CD14-positive monocyte (primary cell): ENCODE data around the gene TMCC3. TPM values are rescaled to one million over a fixed set of nuclear protein-coding genes. Genes with fewer than 3 reads are reported as not detected.

Source experiments
- DNase-seq, 3 donors: peaks; one replicate each; pipeline ENCODE4 v3.0.0-alpha.2; 2011 to 2022
- H2AFZ ChIP-seq: 2 replicates; pipeline ENCODE4 v1.6.0; 2012; ENCODE audit warnings: mild to moderate bottlenecking, low read depth, low read length, inconsistent platforms; ENCODE audit not compliant: insufficient read depth, poor library complexity, severe bottlenecking
- H3K27ac ChIP-seq, 2 donors: 1 replicate in 1 of 2; 2 replicates in 1 of 2; pipeline ENCODE4 v1.5.1; 2012 to 2013; ENCODE audit warnings: low read length in 2 of 2, control low read depth in 1 of 2, inconsistent platforms in 1 of 2, low read depth in 1 of 2, mild to moderate bottlenecking in 1 of 2
- H3K27me3 ChIP-seq, 2 donors: one replicate each; pipeline versions ENCODE4 v1.6.0 to v1.6.1; 2011 to 2013; ENCODE audit warnings: low read length in 2 of 2; ENCODE audit not compliant: control insufficient read depth in 2 of 2, insufficient read depth in 2 of 2
- H3K36me3 ChIP-seq, 2 donors: replicated peaks in 1 of 2; 1 replicate in 1 of 2; 2 replicates in 1 of 2; pipeline versions ENCODE4 v1.5.1 to v1.6.1; 2012 to 2013; ENCODE audit warnings: low read length in 2 of 2, control low read depth in 1 of 2, inconsistent platforms in 1 of 2, mild to moderate bottlenecking in 1 of 2; ENCODE audit not compliant: insufficient read depth in 2 of 2, control insufficient read depth in 1 of 2
- H3K4me1 ChIP-seq, 2 donors: 1 replicate in 1 of 2; 2 replicates in 1 of 2; pipeline versions ENCODE4 v1.5.1 to v1.6.1; 2012 to 2013; ENCODE audit warnings: low read length in 2 of 2, control low read depth in 1 of 2, inconsistent platforms in 1 of 2, mild to moderate bottlenecking in 1 of 2, moderate library complexity in 1 of 2; ENCODE audit not compliant: insufficient read depth in 2 of 2, control insufficient read depth in 1 of 2
- H3K4me2 ChIP-seq: replicated peaks from 2 replicates; pipeline ENCODE3; 2012; ENCODE audit warnings: low read length, moderate library complexity, mild to moderate bottlenecking; ENCODE audit not compliant: poor library complexity, severe bottlenecking; ENCODE audit errors: extremely low read depth
- H3K4me3 ChIP-seq, 3 experiments: fragments of 200-600 bp in 1 of 3; sonication (generic) in 1 of 3; replicated peaks in 1 of 3; 1 replicate in 2 of 3; 2 replicates in 1 of 3; pipeline ENCODE4 v1.5.1; 2011 to 2013; ENCODE audit warnings: low read length in 3 of 3, mild to moderate bottlenecking in 3 of 3, control low read depth in 2 of 3, low read depth in 2 of 3, inconsistent platforms in 1 of 3, moderate library complexity in 1 of 3
- H3K79me2 ChIP-seq: 2 replicates; pipeline ENCODE4 v1.6.0; 2012; ENCODE audit warnings: mild to moderate bottlenecking, control low read depth, inconsistent platforms, low read length, moderate library complexity; ENCODE audit not compliant: insufficient read depth
- H3K9ac ChIP-seq: 2 replicates; pipeline ENCODE4 v1.6.0; 2017; ENCODE audit warnings: low read length, mild to moderate bottlenecking; ENCODE audit not compliant: insufficient read depth, poor library complexity, severe bottlenecking
- H3K9me3 ChIP-seq, 2 donors: replicated peaks in 1 of 2; 1 replicate in 1 of 2; 2 replicates in 1 of 2; pipeline versions ENCODE4 v1.5.1 to v1.6.1; 2012 to 2013; ENCODE audit warnings: low read length in 2 of 2, control low read depth in 1 of 2; ENCODE audit not compliant: control insufficient read depth in 1 of 2, insufficient read depth in 1 of 2
- H4K20me1 ChIP-seq: 2 replicates; pipeline ENCODE4 v1.6.0; 2012; ENCODE audit warnings: mild to moderate bottlenecking, low read length, control low read depth, moderate library complexity; ENCODE audit not compliant: insufficient read depth
- H3K27ac Mint-ChIP-seq, 7 donors: one replicate each; pipeline ENCODE4 v1.8.0; 2020; ENCODE audit warnings: mild to moderate bottlenecking in 7 of 7, mixed read lengths in 7 of 7, moderate library complexity in 6 of 7, inconsistent platforms in 2 of 7
- H3K27me3 Mint-ChIP-seq, 3 donors: one replicate each; pipeline ENCODE4 v1.8.0; 2021 to 2022; ENCODE audit warnings: low read depth in 3 of 3, mild to moderate bottlenecking in 3 of 3, mixed read lengths in 3 of 3, moderate library complexity in 3 of 3, inconsistent platforms in 1 of 3
- H3K36me3 Mint-ChIP-seq, 2 donors: one replicate each; pipeline ENCODE4 v1.8.0; 2020; ENCODE audit warnings: mixed read lengths in 2 of 2, inconsistent platforms in 1 of 2, mild to moderate bottlenecking in 1 of 2
- H3K4me1 Mint-ChIP-seq: one replicate; pipeline ENCODE4 v1.8.0; 2020; ENCODE audit warnings: mild to moderate bottlenecking, mixed read lengths
- H3K4me3 Mint-ChIP-seq, 2 donors: one replicate each; pipeline ENCODE4 v1.8.0; 2020; ENCODE audit warnings: mild to moderate bottlenecking in 2 of 2, mixed read lengths in 2 of 2, moderate library complexity in 1 of 2
- H3K9me3 Mint-ChIP-seq, 7 donors: one replicate each; pipeline ENCODE4 v1.8.0; 2020 to 2022; ENCODE audit warnings: mixed read lengths in 7 of 7, mild to moderate bottlenecking in 6 of 7, moderate library complexity in 6 of 7, inconsistent platforms in 2 of 7
- WGBS: methylation state at CpG from one replicate; pipeline ENCODE4 v1.1.5; 2013; ENCODE audit warnings: missing lambda C conversion rate; ENCODE audit not compliant: insufficient coverage; 5-methylcytosine and 5-hydroxymethylcytosine counted together
- intact Hi-C, 2 donors: fragments of 100-400 bp; cut with micrococcal nuclease; formaldehyde crosslinking; loops; one replicate each; pipeline versions ENCODE4 v1.15.0 to v1.15.1; 2023
- polyA plus RNA-seq, 3 donors: library from polyadenylated mRNA; depleted of rRNA in 1 of 3; unstranded in 2 of 3; stranded (reverse) in 1 of 3; fragments of 300-500 nt in 2 of 3; fragments of >200 nt in 1 of 3; fragmentation: Illumina TruSeq in 2 of 3; gene quantifications; 1 replicate in 2 of 3; 2 replicates in 1 of 3; pipeline ENCODE4 v1.2.3, GENCODE V29; 2012 to 2021
- TF ChIP-seq, protein P1 (sequence below): fragments of 200-600 bp; IDR thresholded peaks from one replicate; pipeline ENCODE4 v1.8.0; 2022; ENCODE audit warnings: antibody characterized with exemption, mild to moderate bottlenecking

TMCC3 gene
- polyA plus RNA-seq, 3 donors: 3.4 to 14.7 (median 7.1) TPM

DNA sequence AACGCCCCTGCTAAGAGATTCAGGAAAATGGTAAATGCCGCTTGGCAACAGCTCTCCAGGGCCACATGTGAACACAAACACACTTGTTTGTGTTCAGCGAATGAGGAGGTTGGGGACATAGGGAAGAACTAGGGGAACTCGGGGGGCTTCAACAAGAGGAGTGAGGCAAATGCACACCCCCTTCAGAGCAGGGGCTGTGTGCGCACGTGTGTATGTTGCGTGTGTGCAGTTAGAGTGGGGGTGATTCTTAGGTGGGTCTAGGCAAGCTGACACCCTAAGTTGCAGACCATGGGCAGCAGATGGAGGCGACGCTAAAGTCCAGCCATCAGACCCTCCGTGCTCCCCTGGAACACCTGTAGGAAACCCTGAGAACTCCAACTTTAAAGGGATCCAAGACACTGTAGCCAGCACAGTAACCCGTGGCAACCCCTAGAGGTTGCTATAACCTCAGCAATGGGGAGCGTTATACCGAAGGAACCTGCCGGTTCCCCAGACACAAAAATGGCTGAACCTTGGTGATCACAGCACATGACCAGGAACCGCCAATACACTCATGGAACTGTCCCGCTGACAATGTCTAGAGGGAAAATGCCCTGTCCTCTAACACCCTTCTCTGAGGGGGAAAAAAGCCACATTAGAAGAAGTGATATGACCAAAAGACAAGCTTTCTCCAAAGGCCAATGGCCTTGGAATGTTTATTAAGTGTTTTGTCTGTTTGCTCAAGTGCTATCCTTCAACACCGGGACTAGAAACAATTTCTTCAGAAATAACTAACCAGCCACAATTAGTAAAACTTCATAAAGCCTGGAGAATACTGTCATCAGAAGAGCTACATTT, 104.2 kb downstream of the TMCC3 start:
- Mint-ChIP-seq H3K27me3 (peaks cover 1 to 2% (median 1%) of the 10 kb centered on the region in 3 donors), H3K36me3 (no peaks in the 10 kb centered on the region), H3K4me1 (peaks cover 17% of the 10 kb centered on the region), H3K27ac (peak overlapping the region in 1 of 7 donors; percentile 33), H3K4me3 (no peak overlapping the region), H3K9me3 (peaks cover 16 to 25% (median 20%) of the 10 kb centered on the region in 7 donors)
- Histone ChIP-seq H3K27ac (no peak overlapping the region), H3K9ac (no peak overlapping the region), H3K79me2 (no peaks in the 10 kb centered on the region), H3K4me3 (no peak overlapping the region), H3K36me3 (no peaks in the 10 kb centered on the region), H3K4me1 (peaks cover 0 to 9% of the 10 kb centered on the region in 2 donors), H2AFZ (no peak overlapping the region), H4K20me1 (no peaks in the 10 kb centered on the region), H3K27me3 (no peaks in the 10 kb centered on the region), H3K9me3 (peaks cover 15 to 25% of the 10 kb centered on the region in 2 donors), H3K4me2 (no peak overlapping the region)
- WGBS: 47% methylated on average over 8 of the region's 17 CpGs
- DNase-seq: peak; percentile 6 to 40 (median 23)
- TF ChIP-seq, protein P1, sequence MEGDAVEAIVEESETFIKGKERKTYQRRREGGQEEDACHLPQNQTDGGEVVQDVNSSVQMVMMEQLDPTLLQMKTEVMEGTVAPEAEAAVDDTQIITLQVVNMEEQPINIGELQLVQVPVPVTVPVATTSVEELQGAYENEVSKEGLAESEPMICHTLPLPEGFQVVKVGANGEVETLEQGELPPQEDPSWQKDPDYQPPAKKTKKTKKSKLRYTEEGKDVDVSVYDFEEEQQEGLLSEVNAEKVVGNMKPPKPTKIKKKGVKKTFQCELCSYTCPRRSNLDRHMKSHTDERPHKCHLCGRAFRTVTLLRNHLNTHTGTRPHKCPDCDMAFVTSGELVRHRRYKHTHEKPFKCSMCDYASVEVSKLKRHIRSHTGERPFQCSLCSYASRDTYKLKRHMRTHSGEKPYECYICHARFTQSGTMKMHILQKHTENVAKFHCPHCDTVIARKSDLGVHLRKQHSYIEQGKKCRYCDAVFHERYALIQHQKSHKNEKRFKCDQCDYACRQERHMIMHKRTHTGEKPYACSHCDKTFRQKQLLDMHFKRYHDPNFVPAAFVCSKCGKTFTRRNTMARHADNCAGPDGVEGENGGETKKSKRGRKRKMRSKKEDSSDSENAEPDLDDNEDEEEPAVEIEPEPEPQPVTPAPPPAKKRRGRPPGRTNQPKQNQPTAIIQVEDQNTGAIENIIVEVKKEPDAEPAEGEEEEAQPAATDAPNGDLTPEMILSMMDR: peak; percentile 49
- intact Hi-C loops: loop anchor here in 1 of 2 donors (10.0 kb wide), 1 partner anchor 349 kb away; no protein-coding TSS in a partner anchor

DNA sequence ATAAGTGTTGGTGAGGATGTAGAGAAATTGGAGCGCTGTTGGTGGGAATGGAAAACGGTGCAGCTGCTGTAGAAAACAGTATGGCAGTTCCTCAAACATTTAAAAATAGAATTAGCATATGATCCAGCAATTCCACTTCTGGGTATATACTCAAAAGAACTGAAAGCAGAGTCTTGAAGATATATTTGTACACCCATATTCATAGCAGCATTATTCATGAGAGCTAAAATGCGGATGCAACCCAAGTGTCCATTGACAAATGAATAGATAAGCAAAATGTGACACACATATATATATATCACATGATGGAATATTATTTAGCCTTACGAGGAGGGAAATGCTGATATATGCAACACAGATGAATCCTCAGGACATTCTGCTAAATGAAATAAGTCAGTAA, 106.0 kb downstream of the TMCC3 start:
- no peaks in the 10 kb centered on the region for H3K36me3 Mint-ChIP-seq
- WGBS: no CpG with 5 or more reads among the region's 4 CpGs
- H3K27me3 Mint-ChIP-seq: peaks cover 1 to 8% (median 2%) of the 10 kb centered on the region in 3 donors
- Histone ChIP-seq H3K36me3 (no peaks in the 10 kb centered on the region), H3K27me3 (no peaks in the 10 kb centered on the region), H3K4me2 (no peak overlapping the region), H3K27ac (no peak overlapping the region), H2AFZ (no peak overlapping the region), H3K4me3 (no peak overlapping the region), H3K79me2 (no peaks in the 10 kb centered on the region), H4K20me1 (no peaks in the 10 kb centered on the region), H3K9ac (no peak overlapping the region), H3K9me3 (peaks cover 15 to 24% of the 10 kb centered on the region in 2 donors), H3K4me1 (peaks cover 0 to 9% of the 10 kb centered on the region in 2 donors)
- TF ChIP-seq, protein P1: no peak
- H3K4me3 Mint-ChIP-seq: no peak overlapping the region
- peaks cover 16 to 25% (median 20%) of the 10 kb centered on the region in 7 donors for H3K9me3 Mint-ChIP-seq
- H3K27ac Mint-ChIP-seq: no peak overlapping the region
- intact Hi-C loops: loop anchor here in 1 of 2 donors (10.0 kb wide), 1 partner anchor 350 kb away; no protein-coding TSS in a partner anchor
- peaks cover 13% of the 10 kb centered on the region for H3K4me1 Mint-ChIP-seq
- DNase-seq: no peak
